Endothelial cell of umbilical vein (primary cell): ENCODE results near the gene DDX55. TPM values are rescaled to one million over a fixed set of nuclear protein-coding genes. Genes with fewer than 3 reads are reported as not detected.

Experiments
- BruUV-seq: library from RNA; stranded (reverse); fragments of 400-500 nt; replicated peaks from 2 replicates; lab custom pipeline; 2021; lab: Mats Ljungman, UMichigan
- CTCF ChIA-PET: fragments of 300-600, 350-600 bp; sonication (Branson Sonifier 250); formaldehyde crosslinking; loops from one replicate; lab custom pipeline; 2021; ENCODE audit warnings: antibody characterized with exemption, inconsistent platforms; lab: Charles Lee
- POLR2A ChIA-PET: fragments of 300-600, 350-600 bp; sonication (Branson Sonifier 250); formaldehyde crosslinking; loops from one replicate; lab custom pipeline; 2021; ENCODE audit warnings: antibody characterized with exemption, inconsistent platforms; lab: Charles Lee
- DNase-seq: peaks from one replicate; pipeline ENCODE4 v3.0.0-alpha.2; 2011; ENCODE audit warnings: low read depth, low spot score
- FAIRE-seq: peaks from 2 replicates; lab custom pipeline; 2011; peaks lifted over from hg19 to GRCh38; lab: Jason Lieb, UNC
- H2AFZ ChIP-seq: 2 replicates; pipeline ENCODE4 v1.6.0; 2012; ENCODE audit warnings: low read depth, low read length, control low read depth, inconsistent platforms
- H3K27ac ChIP-seq: 2 replicates; pipeline ENCODE4 v1.5.1; 2011; ENCODE audit warnings: low read depth, mild to moderate bottlenecking, control low read depth, low read length, moderate library complexity; ENCODE audit not compliant: insufficient read depth
- H3K27me3 ChIP-seq, 2 experiments: 2 replicates each; pipeline versions ENCODE4 v1.6.0 to v1.6.1; 2011; ENCODE audit warnings: low read length in 2 of 2, mixed read lengths in 1 of 2; ENCODE audit not compliant: control insufficient read depth in 2 of 2, insufficient read depth in 2 of 2
- H3K36me3 ChIP-seq, 2 experiments: 2 replicates in 1 of 2; 3 replicates in 1 of 2; pipeline ENCODE4 v1.5.1; 2011; ENCODE audit warnings: low read length in 2 of 2, mild to moderate bottlenecking in 1 of 2, moderate library complexity in 1 of 2; ENCODE audit not compliant: control insufficient read depth in 2 of 2, insufficient read depth in 2 of 2; ENCODE audit errors: extremely low read depth in 1 of 2
- H3K4me1 ChIP-seq: 3 replicates; pipeline ENCODE4 v1.5.1; 2011; ENCODE audit warnings: mild to moderate bottlenecking, low read length; ENCODE audit not compliant: control insufficient read depth, insufficient read depth; ENCODE audit errors: extremely low read depth
- H3K4me2 ChIP-seq: 2 replicates; pipeline ENCODE4 v1.6.1; 2011; ENCODE audit warnings: low read length, control low read depth, mixed read lengths; ENCODE audit not compliant: insufficient read depth
- H3K4me3 ChIP-seq, 3 experiments: fragments of 200-600 bp in 1 of 3; sonication (generic), shearing (Covaris generic) in 1 of 3; replicated peaks in 1 of 3; 2 replicates each; pipeline ENCODE4 v1.5.1; 2011 to 2016; ENCODE audit warnings: control low read depth in 3 of 3, low read length in 3 of 3, mild to moderate bottlenecking in 2 of 3, inconsistent platforms in 1 of 3, low read depth in 1 of 3, moderate library complexity in 1 of 3; ENCODE audit not compliant: insufficient read depth in 1 of 3
- H3K79me2 ChIP-seq: 2 replicates; pipeline ENCODE4 v1.6.0; 2012; ENCODE audit warnings: low read length, inconsistent platforms; ENCODE audit not compliant: control insufficient read depth, insufficient read depth
- H3K9ac ChIP-seq: replicated peaks from 2 replicates; pipeline ENCODE3; 2011; ENCODE audit warnings: low read length, control low read depth; ENCODE audit not compliant: insufficient read depth; ENCODE audit errors: extremely low read depth
- H3K9me1 ChIP-seq: replicated peaks from 3 replicates; pipeline ENCODE4 v1.6.0; 2011; ENCODE audit warnings: mild to moderate bottlenecking, low read length; ENCODE audit not compliant: control insufficient read depth, insufficient read depth; ENCODE audit errors: extremely low read depth
- H3K9me3 ChIP-seq: replicated peaks from 2 replicates; pipeline ENCODE4 v1.5.1; 2012; ENCODE audit warnings: low read length, inconsistent platforms; ENCODE audit not compliant: control insufficient read depth, insufficient read depth
- H4K20me1 ChIP-seq: replicated peaks from 2 replicates; pipeline ENCODE3; 2011; ENCODE audit warnings: mild to moderate bottlenecking, low read length; ENCODE audit not compliant: control insufficient read depth, insufficient read depth; ENCODE audit errors: extremely low read depth
- EZH2 ChIP-seq: IDR thresholded peaks from 2 replicates; pipeline ENCODE4 v1.6.1; 2012; ENCODE audit warnings: borderline replicate concordance, low read depth, mild to moderate bottlenecking, moderate library complexity, low read length, inconsistent platforms; ENCODE audit not compliant: severe bottlenecking
- FOS ChIP-seq: IDR thresholded peaks from 2 replicates; pipeline ENCODE4 v1.6.1; 2011; ENCODE audit warnings: mild to moderate bottlenecking, low read length, moderate library complexity, borderline replicate concordance; ENCODE audit not compliant: insufficient read depth
- GATA2 ChIP-seq: IDR thresholded peaks from 2 replicates; pipeline ENCODE4 v1.7.0; 2011; ENCODE audit warnings: low read depth, mild to moderate bottlenecking, moderate library complexity, mixed read lengths, low read length; ENCODE audit not compliant: insufficient read length, insufficient read depth
- JUN ChIP-seq: IDR thresholded peaks from 2 replicates; pipeline ENCODE4 v1.6.1; 2011; ENCODE audit warnings: borderline replicate concordance, low read depth; ENCODE audit not compliant: insufficient read length, insufficient read depth
- MYC ChIP-seq: IDR thresholded peaks from one replicate; pipeline ENCODE4 v1.6.1; 2011; ENCODE audit warnings: mild to moderate bottlenecking, low read depth, low read length
- POLR2A ChIP-seq: IDR thresholded peaks from 2 replicates; pipeline ENCODE4 v1.6.1; 2012; ENCODE audit warnings: low read depth, mild to moderate bottlenecking, control low read depth, low read length
- POLR2AphosphoS5 ChIP-seq: IDR thresholded peaks from 2 replicates; pipeline ENCODE4 v1.6.1; 2012; ENCODE audit warnings: low read depth, mild to moderate bottlenecking, control low read depth, low read length, moderate library complexity; ENCODE audit not compliant: insufficient read depth
- dilution Hi-C: fragments of 300-500 bp; cut with MboI; formaldehyde crosslinking; loops from one replicate; pipeline ENCODE4 v1.15.0; 2019; ENCODE audit warnings: low sequenced_read_pairs; ENCODE audit not compliant: extremely low pct_ligation_motif_present
- intact Hi-C: fragments of 100-400 bp; cut with micrococcal nuclease; formaldehyde crosslinking; loops from one replicate; pipeline ENCODE4 v1.10.0; 2022
- polyA plus RNA-seq, 4 experiments: library from polyadenylated mRNA; depleted of rRNA in 3 of 4; stranded (reverse) in 3 of 4; unstranded in 1 of 4; fragments of >200 nt; gene quantifications; 2 replicates each; pipeline versions ENCODE4 v1.2.1 to v1.2.3, GENCODE V29; 2011 to 2012; ENCODE audit warnings: missing spikeins in 1 of 4
- total RNA-seq: library from RNA; stranded (reverse); gene quantifications from 2 replicates; pipeline ENCODE4 v1.2.3, GENCODE V29; 2021
- TF ChIP-seq, protein P1 (sequence below): IDR thresholded peaks from 2 replicates; pipeline ENCODE4 v1.6.1; 2011; ENCODE audit not compliant: insufficient read depth, insufficient read length
- TF ChIP-seq, protein P2 (sequence below), 2 donors: IDR thresholded peaks; 1 replicate in 1 of 2; 2 replicates in 1 of 2; pipeline ENCODE4 v1.5.1; 2011; ENCODE audit warnings: low read length in 2 of 2, mild to moderate bottlenecking in 2 of 2, moderate library complexity in 2 of 2, control low read depth in 1 of 2, inconsistent platforms in 1 of 2, low read depth in 1 of 2; ENCODE audit not compliant: insufficient read depth in 1 of 2; ENCODE audit errors: extremely low read depth in 1 of 2

Gene DDX55
- total and polyA plus RNA-seq, 2 donors (not counting 3 experiments of a cell fraction or from before 2014, with no cell fraction given) = 17.8 to 25.9 TPM

DNA sequence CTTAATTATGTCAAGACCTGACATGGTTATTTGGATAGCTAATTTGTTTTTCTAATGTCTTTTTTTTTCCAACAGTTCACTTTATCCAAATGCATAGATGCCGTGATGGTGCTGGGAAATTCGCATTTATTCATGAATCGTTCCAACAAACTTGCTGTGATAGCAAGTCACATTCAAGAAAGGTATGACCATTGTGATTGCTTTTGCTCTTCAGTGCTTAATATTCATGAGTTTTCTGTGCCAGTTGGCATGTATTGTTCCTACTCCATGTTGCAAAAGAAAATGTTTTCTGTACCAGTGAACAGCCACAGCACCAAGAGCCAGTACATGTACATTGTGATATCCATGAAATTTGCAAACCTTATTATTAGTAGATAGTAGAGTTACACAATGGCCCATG is 43.5 kb downstream of the DDX55 start:
- Histone ChIP-seq H3K4me2 (no peak overlapping the region), H3K27ac (no peak overlapping the region), H3K9me3 (no peaks in the 10 kb centered on the region), H3K4me1 (no peaks in the 10 kb centered on the region), H3K9ac (no peak overlapping the region), H3K9me1 (no peaks in the 10 kb centered on the region), H3K79me2 (no peaks in the 10 kb centered on the region), H3K4me3 (no peak overlapping the region), H4K20me1 (no peaks in the 10 kb centered on the region), H2AFZ (no peak overlapping the region), H3K27me3 (no peaks in the 10 kb centered on the region), H3K36me3 (peaks cover 7 to 14% of the 10 kb centered on the region in 2 experiments)
- CTCF ChIA-PET = no interaction called here
- dilution Hi-C loops = no loop called here
- BruUV-seq = no TSS peak
- no peak for TF ChIP-seq JUN
- TF ChIP-seq, protein P1, sequence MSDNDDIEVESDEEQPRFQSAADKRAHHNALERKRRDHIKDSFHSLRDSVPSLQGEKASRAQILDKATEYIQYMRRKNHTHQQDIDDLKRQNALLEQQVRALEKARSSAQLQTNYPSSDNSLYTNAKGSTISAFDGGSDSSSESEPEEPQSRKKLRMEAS = no peak
- no peak for TF ChIP-seq POLR2A
- TF ChIP-seq, protein P2, sequence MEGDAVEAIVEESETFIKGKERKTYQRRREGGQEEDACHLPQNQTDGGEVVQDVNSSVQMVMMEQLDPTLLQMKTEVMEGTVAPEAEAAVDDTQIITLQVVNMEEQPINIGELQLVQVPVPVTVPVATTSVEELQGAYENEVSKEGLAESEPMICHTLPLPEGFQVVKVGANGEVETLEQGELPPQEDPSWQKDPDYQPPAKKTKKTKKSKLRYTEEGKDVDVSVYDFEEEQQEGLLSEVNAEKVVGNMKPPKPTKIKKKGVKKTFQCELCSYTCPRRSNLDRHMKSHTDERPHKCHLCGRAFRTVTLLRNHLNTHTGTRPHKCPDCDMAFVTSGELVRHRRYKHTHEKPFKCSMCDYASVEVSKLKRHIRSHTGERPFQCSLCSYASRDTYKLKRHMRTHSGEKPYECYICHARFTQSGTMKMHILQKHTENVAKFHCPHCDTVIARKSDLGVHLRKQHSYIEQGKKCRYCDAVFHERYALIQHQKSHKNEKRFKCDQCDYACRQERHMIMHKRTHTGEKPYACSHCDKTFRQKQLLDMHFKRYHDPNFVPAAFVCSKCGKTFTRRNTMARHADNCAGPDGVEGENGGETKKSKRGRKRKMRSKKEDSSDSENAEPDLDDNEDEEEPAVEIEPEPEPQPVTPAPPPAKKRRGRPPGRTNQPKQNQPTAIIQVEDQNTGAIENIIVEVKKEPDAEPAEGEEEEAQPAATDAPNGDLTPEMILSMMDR (IDR thresholded peaks at IDR 0.05; ENCODE audit: extremely low read depth in 1 of 2, insufficient read depth in 1 of 2, low read depth in 1 of 2, low read length in 2 of 2) = no peak
- TF ChIP-seq POLR2AphosphoS5 = no peak
- TF ChIP-seq FOS = no peak
- TF ChIP-seq EZH2 = no peak
- no peak for TF ChIP-seq MYC
- no peak for TF ChIP-seq GATA2
- DNase-seq (no peak), FAIRE-seq (no peak)
- POLR2A ChIA-PET = no interaction called here
- intact Hi-C loops = no loop called here
